Urinary bladder (tissue), 4 donors: ENCODE results near the gene ATP6V1F. TPM values are rescaled to one million over a fixed set of nuclear protein-coding genes. Genes with fewer than 3 reads are reported as not detected.

ENCODE experiments used
- DNase-seq: peaks from one replicate; pipeline ENCODE4 v3.0.0-alpha.2; 2015; ENCODE audit errors: extremely low spot score
- H3K27ac ChIP-seq: one replicate; pipeline ENCODE4 v1.5.1; 2013; ENCODE audit warnings: low read depth, mild to moderate bottlenecking, moderate library complexity
- H3K36me3 ChIP-seq: one replicate; pipeline ENCODE4 v1.6.1; 2013; ENCODE audit warnings: mild to moderate bottlenecking, moderate library complexity; ENCODE audit not compliant: insufficient read depth
- H3K4me1 ChIP-seq: one replicate; pipeline ENCODE4 v1.6.1; 2013; ENCODE audit warnings: mild to moderate bottlenecking, moderate library complexity; ENCODE audit not compliant: insufficient read depth
- H3K4me3 ChIP-seq: one replicate; pipeline ENCODE4 v1.5.1; 2013; ENCODE audit warnings: low read depth, low read length
- WGBS: extraction: QIAGEN DNeasy Blood & Tissue Kit; methylation state at CpG from one replicate; pipeline ENCODE4 v1.1.7; 2013; 5-methylcytosine and 5-hydroxymethylcytosine counted together
- polyA plus RNA-seq: library from polyadenylated mRNA; stranded (reverse); fragments of 200-250 nt; gene quantifications from one replicate; pipeline ENCODE4 v1.2.3, GENCODE V29; 2013
- total RNA-seq: library from RNA; depleted of rRNA; stranded (reverse); fragments of >200 nt; gene quantifications from one replicate; pipeline ENCODE4 v1.2.3, GENCODE V29; 2014
- donor health status: healthy with polysubstance abuse.
- donor health status: healthy.

Gene ATP6V1F
- total and polyA plus RNA-seq, 2 donors, result 38.2 to 183 TPM

GRCh38 chr7:128892521-128893250 lies 30.0 kb downstream of the ATP6V1F start:
- no peak for DNase-seq
- whole genome bisulfite sequencing, result 84% methylated on average over 13 of the region's 13 CpGs
- H3K4me3 ChIP-seq, result no peak overlapping the region

GRCh38 chr7:128893251-128894100 lies 30.8 kb downstream of the ATP6V1F start:
- WGBS, result 87% methylated on average over 23 of the region's 23 CpGs
- Histone ChIP-seq H3K4me3 (no peak overlapping the region), H3K4me1 (no peaks in the 10 kb centered on the region), H3K27ac (peak overlapping the region; percentile 19), H3K36me3 (no peaks in the 10 kb centered on the region)
- DNase-seq, result no peak

More at GRCh38 chr7:128892521-128893250, 30.0 kb downstream of the ATP6V1F start:
- H3K36me3 ChIP-seq, result no peaks in the 10 kb centered on the region
- no peak overlapping the region for H3K27ac ChIP-seq
- H3K4me1 ChIP-seq, result no peaks in the 10 kb centered on the region

GRCh38 chr7:128894101-128894440 lies 31.4 kb downstream of the ATP6V1F start:
- Histone ChIP-seq H3K4me1 (no peaks in the 10 kb centered on the region), H3K4me3 (no peak overlapping the region), H3K36me3 (no peaks in the 10 kb centered on the region), H3K27ac (no peak overlapping the region)
- WGBS, result 93% methylated on average over 6 of the region's 6 CpGs
- no peak for DNase-seq

- no peak for DNase-seq
- Histone ChIP-seq H3K4me1 (no peaks in the 10 kb centered on the region), H3K36me3 (no peaks in the 10 kb centered on the region), H3K4me3 (no peak overlapping the region), H3K27ac (no peak overlapping the region)
- WGBS, result 82% methylated on average over 3 of the region's 3 CpGs
These were observed 32.7 kb downstream of the ATP6V1F start for GRCh38 chr7:128895320-128895719.

GRCh38 chr7:128899392-128899791 lies 36.7 kb downstream of the ATP6V1F start:
- no peaks in the 10 kb centered on the region for H3K36me3 ChIP-seq
- no peak for DNase-seq
- H3K27ac ChIP-seq, result no peak overlapping the region
- no peak overlapping the region for H3K4me3 ChIP-seq
- H3K4me1 ChIP-seq, result no peaks in the 10 kb centered on the region

GRCh38 chr7:128900237-128900636 lies 37.6 kb downstream of the ATP6V1F start:
- Histone ChIP-seq H3K36me3 (no peaks in the 10 kb centered on the region), H3K4me1 (no peaks in the 10 kb centered on the region), H3K4me3 (no peak overlapping the region), H3K27ac (no peak overlapping the region)
- DNase-seq, result no peak
- 73% methylated on average over 1 of the region's 1 CpG for WGBS

GRCh38 chr7:128902761-128903585 lies 40.3 kb downstream of the ATP6V1F start:
- Histone ChIP-seq H3K4me3 (no peak overlapping the region), H3K4me1 (no peaks in the 10 kb centered on the region), H3K27ac (no peak overlapping the region), H3K36me3 (no peaks in the 10 kb centered on the region)
- 86% methylated on average over 12 of the region's 12 CpGs for WGBS
- no peak for DNase-seq

- WGBS, result 84% methylated on average over 14 of the region's 14 CpGs
- H3K27ac ChIP-seq, result no peak overlapping the region
- H3K4me3 ChIP-seq, result no peak overlapping the region
- DNase-seq, result no peak
- H3K36me3 ChIP-seq, result no peaks in the 10 kb centered on the region
- no peaks in the 10 kb centered on the region for H3K4me1 ChIP-seq
These were observed 41.1 kb downstream of the ATP6V1F start for GRCh38 chr7:128903621-128904361.

- DNase-seq, result no peak
- Histone ChIP-seq H3K36me3 (no peaks in the 10 kb centered on the region), H3K4me1 (no peaks in the 10 kb centered on the region), H3K27ac (no peak overlapping the region), H3K4me3 (no peak overlapping the region)
- 46% methylated on average over 8 of the region's 8 CpGs for WGBS
These were observed 41.9 kb downstream of the ATP6V1F start for GRCh38 chr7:128904381-128905197.

GRCh38 chr7:128906001-128906765 lies 43.5 kb downstream of the ATP6V1F start:
- no peaks in the 10 kb centered on the region for H3K4me1 ChIP-seq
- 93% methylated on average over 5 of the region's 5 CpGs for WGBS
- no peaks in the 10 kb centered on the region for H3K36me3 ChIP-seq
- DNase-seq, result no peak
- H3K27ac ChIP-seq, result no peak overlapping the region
- no peak overlapping the region for H3K4me3 ChIP-seq

GRCh38 chr7:128906766-128907559 lies 44.3 kb downstream of the ATP6V1F start:
- 92% methylated on average over 19 of the region's 19 CpGs for WGBS
- no peaks in the 10 kb centered on the region for H3K36me3 ChIP-seq

More at GRCh38 chr7:128906766-128907559, 44.3 kb downstream of the ATP6V1F start:
- H3K4me3 ChIP-seq, result no peak overlapping the region
- no peak overlapping the region for H3K27ac ChIP-seq
- no peaks in the 10 kb centered on the region for H3K4me1 ChIP-seq
- DNase-seq, result no peak
